ENCODE measurements around the gene RARB. TPM values are rescaled to one million over a fixed set of nuclear protein-coding genes. Genes with fewer than 3 reads are reported as not detected.

RARB gene
- total RNA-seq (10 to 100 TPM; 11.3 to 21.0 (median 17.3) TPM), polyA plus RNA-seq (1 to 10 TPM; 4.3 to 6.9 TPM)
- long read RNA-seq, donor 1, transcript RARB-201 (8 exons, 3,084 nt), result major isoform, 12 of 18 reads
- long read RNA-seq, donor 1, partial matches to known transcripts, result 1 of 18 reads
- long read RNA-seq, donor 1, other reads (novel, unspliced or antisense), result 5 of 18 reads
- long read RNA-seq, donor 2, transcript RARB-201 (8 exons, 3,084 nt), result major isoform, 24 of 35 reads
- long read RNA-seq, donor 2, partial matches to known transcripts, result 6 of 35 reads
- long read RNA-seq, donor 2, other reads (novel, unspliced or antisense), result 3 of 35 reads
- long read RNA-seq, donor 3, transcript RARB-201 (8 exons, 3,084 nt), result major isoform, 17 of 20 reads
- long read RNA-seq, donor 3, partial matches to known transcripts, result 1 of 20 reads
- long read RNA-seq, donor 3, other reads (novel, unspliced or antisense), result 1 of 20 reads

DNA sequence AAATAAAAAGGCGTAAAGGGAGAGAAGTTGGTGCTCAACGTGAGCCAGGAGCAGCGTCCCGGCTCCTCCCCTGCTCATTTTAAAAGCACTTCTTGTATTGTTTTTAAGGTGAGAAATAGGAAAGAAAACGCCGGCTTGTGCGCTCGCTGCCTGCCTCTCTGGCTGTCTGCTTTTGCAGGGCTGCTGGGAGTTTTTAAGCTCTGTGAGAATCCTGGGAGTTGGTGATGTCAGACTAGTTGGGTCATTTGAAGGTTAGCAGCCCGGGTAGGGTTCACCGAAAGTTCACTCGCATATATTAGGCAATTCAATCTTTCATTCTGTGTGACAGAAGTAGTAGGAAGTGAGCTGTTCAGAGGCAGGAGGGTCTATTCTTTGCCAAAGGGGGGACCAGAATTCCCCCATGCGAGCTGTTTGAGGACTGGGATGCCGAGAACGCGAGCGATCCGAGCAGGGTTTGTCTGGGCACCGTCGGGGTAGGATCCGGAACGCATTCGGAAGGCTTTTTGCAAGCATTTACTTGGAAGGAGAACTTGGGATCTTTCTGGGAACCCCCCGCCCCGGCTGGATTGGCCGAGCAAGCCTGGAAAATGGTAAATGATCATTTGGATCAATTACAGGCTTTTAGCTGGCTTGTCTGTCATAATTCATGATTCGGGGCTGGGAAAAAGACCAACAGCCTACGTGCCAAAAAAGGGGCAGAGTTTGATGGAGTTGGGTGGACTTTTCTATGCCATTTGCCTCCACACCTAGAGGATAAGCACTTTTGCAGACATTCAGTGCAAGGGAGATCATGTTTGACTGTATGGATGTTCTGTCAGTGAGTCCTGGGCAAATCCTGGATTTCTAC, at the start of gene RARB:
RARB (plus strand) TSS at position 322 of the 847 bp plus-strand sequence; CDS start at position 791, 469 bp downstream.
- peak; percentile 55 to 96 for TF ChIP-seq POLR2A (IDR thresholded peaks at IDR 0.05)
- TF ChIP-seq, protein P1, sequence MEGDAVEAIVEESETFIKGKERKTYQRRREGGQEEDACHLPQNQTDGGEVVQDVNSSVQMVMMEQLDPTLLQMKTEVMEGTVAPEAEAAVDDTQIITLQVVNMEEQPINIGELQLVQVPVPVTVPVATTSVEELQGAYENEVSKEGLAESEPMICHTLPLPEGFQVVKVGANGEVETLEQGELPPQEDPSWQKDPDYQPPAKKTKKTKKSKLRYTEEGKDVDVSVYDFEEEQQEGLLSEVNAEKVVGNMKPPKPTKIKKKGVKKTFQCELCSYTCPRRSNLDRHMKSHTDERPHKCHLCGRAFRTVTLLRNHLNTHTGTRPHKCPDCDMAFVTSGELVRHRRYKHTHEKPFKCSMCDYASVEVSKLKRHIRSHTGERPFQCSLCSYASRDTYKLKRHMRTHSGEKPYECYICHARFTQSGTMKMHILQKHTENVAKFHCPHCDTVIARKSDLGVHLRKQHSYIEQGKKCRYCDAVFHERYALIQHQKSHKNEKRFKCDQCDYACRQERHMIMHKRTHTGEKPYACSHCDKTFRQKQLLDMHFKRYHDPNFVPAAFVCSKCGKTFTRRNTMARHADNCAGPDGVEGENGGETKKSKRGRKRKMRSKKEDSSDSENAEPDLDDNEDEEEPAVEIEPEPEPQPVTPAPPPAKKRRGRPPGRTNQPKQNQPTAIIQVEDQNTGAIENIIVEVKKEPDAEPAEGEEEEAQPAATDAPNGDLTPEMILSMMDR (IDR thresholded peaks at IDR 0.05), result no peak
- H3K4me3 ChIP-seq, result peak within 1 kb of the TSS; percentile 55 to 78 (median 62)
- H3K27me3 ChIP-seq, result peaks cover 0 to 9% (median 0%) of the 10 kb centered on the region in 9 donors
- ATAC-seq (peak; percentile 85 to 95 (median 92)), DNase-seq (peak; percentile 72 to 85 (median 81))
- H3K9me3 ChIP-seq, result no peaks in the 10 kb centered on the region
- WGBS, 4 donors, result 0 to 1% (median 0%) methylated on average over 25 to 27 of the region's 27 CpGs
- H3K27ac ChIP-seq, result peak within 1 kb of the TSS; percentile 86 to 98 (median 93)
- no peaks in the 10 kb centered on the region for H3K36me3 ChIP-seq
- peaks cover 0 to 27% (median 13%) of the 10 kb centered on the region in 12 donors for H3K4me1 ChIP-seq
- intact Hi-C loops (cut with DNase I), result loop anchor here (1.0 to 10.0 kb wide), 17 partner anchors 21 to 463 kb away; no protein-coding TSS in a partner anchor

DNA sequence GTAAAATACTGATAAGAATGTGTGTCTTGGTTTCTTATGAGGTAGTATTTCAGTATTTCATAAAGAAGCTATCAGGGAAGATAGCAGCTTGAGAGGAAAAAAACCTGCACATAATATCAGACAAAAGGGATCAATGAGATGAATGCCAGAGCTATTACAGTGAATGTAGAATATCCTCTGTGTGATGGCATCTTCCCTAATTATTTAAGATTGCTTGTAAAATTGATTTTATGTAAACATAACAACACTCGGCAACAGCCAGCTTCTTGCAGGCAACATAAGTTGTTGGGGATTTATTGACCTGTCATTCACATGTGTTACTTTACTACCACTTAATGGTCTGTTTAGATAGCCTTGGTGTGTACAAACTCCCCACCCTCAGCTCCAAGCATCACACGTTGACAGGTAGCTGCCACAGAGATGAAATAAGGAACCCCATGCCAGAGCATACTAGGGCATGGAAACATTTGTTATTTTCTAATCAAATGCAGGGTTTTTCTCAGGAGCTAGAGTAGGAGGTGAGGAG, 49.2 kb upstream of the RARB start:
- no peaks in the 10 kb centered on the region for H3K9me3 ChIP-seq
- DNase-seq, result no peak
- TF ChIP-seq, protein P1 (IDR thresholded peaks at IDR 0.05), result no peak
- no peak for TF ChIP-seq POLR2A (IDR thresholded peaks at IDR 0.05)
- H3K4me1 ChIP-seq, result peaks cover 0 to 10% (median 0%) of the 10 kb centered on the region in 12 donors
- WGBS, 4 donors, result 85 to 88% (median 87%) methylated on average over 2 of the region's 2 CpGs
- intact Hi-C loops (cut with DNase I), result no loop called here
- no peaks in the 10 kb centered on the region for H3K27me3 ChIP-seq
- no peak overlapping the region for H3K27ac ChIP-seq
- no peaks in the 10 kb centered on the region for H3K36me3 ChIP-seq
- no peak overlapping the region for H3K4me3 ChIP-seq
- ATAC-seq, result no peak

DNA sequence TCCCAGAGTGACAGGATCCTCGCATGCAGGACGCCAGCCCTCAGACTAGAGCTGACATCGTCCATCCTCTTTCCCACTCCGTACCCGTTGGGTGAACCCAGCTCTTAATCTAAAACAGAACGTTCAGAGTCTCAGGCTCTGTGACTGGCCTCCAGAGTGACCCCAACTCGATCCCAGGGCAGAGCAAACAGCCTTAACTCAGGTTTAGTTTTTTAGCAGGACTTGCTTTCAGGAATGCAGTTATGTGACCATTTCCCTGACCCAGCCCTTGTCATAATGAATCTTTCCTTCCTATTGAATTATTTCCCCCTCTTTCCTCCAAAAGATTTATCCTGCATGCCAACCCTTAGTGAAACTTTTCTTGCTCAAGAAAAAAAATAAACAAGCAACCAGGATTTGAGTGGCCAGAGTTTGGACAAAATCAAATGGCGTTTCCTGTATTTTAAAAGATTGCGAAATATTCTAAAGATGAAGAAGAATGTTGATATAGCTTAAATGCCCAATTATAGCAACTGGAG, 47.8 kb upstream of the RARB start:
- intact Hi-C loops (cut with DNase I), result no loop called here
- Histone ChIP-seq H3K27me3 (no peaks in the 10 kb centered on the region), H3K27ac (no peak overlapping the region), H3K4me3 (no peak overlapping the region), H3K9me3 (no peaks in the 10 kb centered on the region), H3K4me1 (peaks cover 0 to 10% (median 0%) of the 10 kb centered on the region in 12 donors), H3K36me3 (no peaks in the 10 kb centered on the region)
- WGBS, 4 donors, result 63 to 70% (median 68%) methylated on average over 9 of the region's 9 CpGs
- ATAC-seq (no peak), DNase-seq (no peak)
- TF ChIP-seq, protein P1 (IDR thresholded peaks at IDR 0.05), result no peak
- no peak for TF ChIP-seq POLR2A (IDR thresholded peaks at IDR 0.05)
